DND-41 (cell line): ENCODE data around the gene RPL21.
"Not testable (repeated sequence)": the region's sequence is repeated elsewhere in the genome, so short reads cannot be mapped to it uniquely, and the experiment has no call there.

Experiments
- ATAC-seq: fragments of 200-7000 bp; cut with Tn5 transposase; 3 replicates; pipeline ENCODE4 v1.9.1; 2021; ENCODE audit warnings: low read depth; ENCODE audit not compliant: insufficient read depth
- DNase-seq: peaks from one replicate; pipeline ENCODE4 v3.0.0-alpha.2; 2020
- H2AFZ ChIP-seq: 2 replicates; pipeline ENCODE4 v1.6.0; 2012; ENCODE audit warnings: low read depth, low read length
- H3K27ac ChIP-seq: 2 replicates; pipeline ENCODE4 v1.5.1; 2012; ENCODE audit warnings: low read length, inconsistent platforms
- H3K27me3 ChIP-seq: fragments of 200-600 bp; sonication (generic); 2 replicates; pipeline ENCODE4 v1.6.0; 2012; ENCODE audit warnings: low read length, mild to moderate bottlenecking, inconsistent platforms; ENCODE audit not compliant: insufficient read depth, poor library complexity
- H3K36me3 ChIP-seq: 2 replicates; pipeline ENCODE4 v1.5.1; 2012; ENCODE audit warnings: low read length, inconsistent platforms; ENCODE audit not compliant: insufficient read depth
- H3K4me1 ChIP-seq: 2 replicates; pipeline ENCODE4 v1.5.1; 2012; ENCODE audit warnings: mild to moderate bottlenecking, low read length; ENCODE audit not compliant: insufficient read depth
- H3K4me2 ChIP-seq: 2 replicates; pipeline ENCODE4 v1.6.0; 2012; ENCODE audit warnings: mild to moderate bottlenecking, moderate library complexity, low read length, inconsistent platforms; ENCODE audit not compliant: insufficient read depth
- H3K4me3 ChIP-seq, 2 experiments: fragments of 200-600 bp in 1 of 2; shearing (Covaris generic) in 1 of 2; 2 replicates each; pipeline ENCODE4 v1.5.1; 2012 to 2016; ENCODE audit warnings: inconsistent platforms in 2 of 2, low read length in 2 of 2, mild to moderate bottlenecking in 2 of 2, low read depth in 1 of 2, moderate library complexity in 1 of 2
- H3K79me2 ChIP-seq: 2 replicates; pipeline ENCODE4 v1.6.0; 2012; ENCODE audit warnings: low read length, inconsistent platforms; ENCODE audit not compliant: insufficient read depth
- H3K9ac ChIP-seq: 2 replicates; pipeline ENCODE4 v1.6.0; 2012; ENCODE audit warnings: low read depth, mild to moderate bottlenecking, inconsistent platforms, low read length, moderate library complexity
- H3K9me3 ChIP-seq: 2 replicates; pipeline ENCODE4 v1.5.1; 2012; ENCODE audit warnings: low read length, moderate library complexity, mild to moderate bottlenecking, inconsistent platforms; ENCODE audit not compliant: insufficient read depth, severe bottlenecking
- H4K20me1 ChIP-seq: 2 replicates; pipeline ENCODE4 v1.6.0; 2012; ENCODE audit warnings: low read length; ENCODE audit not compliant: insufficient read depth
- CTCF ChIP-seq: IDR thresholded peaks from 2 replicates; pipeline ENCODE4 v1.5.1; 2012; ENCODE audit warnings: borderline replicate concordance, low read length, moderate library complexity, mild to moderate bottlenecking; ENCODE audit not compliant: poor library complexity, severe bottlenecking; ENCODE audit errors: extremely low read depth
- EZH2 ChIP-seq: IDR thresholded peaks from 3 replicates; pipeline ENCODE4 v1.6.1; 2012; ENCODE audit warnings: borderline replicate concordance, low read depth, mild to moderate bottlenecking, moderate library complexity, low read length, inconsistent platforms; ENCODE audit not compliant: severe bottlenecking

RPL21 gene

DNA sequence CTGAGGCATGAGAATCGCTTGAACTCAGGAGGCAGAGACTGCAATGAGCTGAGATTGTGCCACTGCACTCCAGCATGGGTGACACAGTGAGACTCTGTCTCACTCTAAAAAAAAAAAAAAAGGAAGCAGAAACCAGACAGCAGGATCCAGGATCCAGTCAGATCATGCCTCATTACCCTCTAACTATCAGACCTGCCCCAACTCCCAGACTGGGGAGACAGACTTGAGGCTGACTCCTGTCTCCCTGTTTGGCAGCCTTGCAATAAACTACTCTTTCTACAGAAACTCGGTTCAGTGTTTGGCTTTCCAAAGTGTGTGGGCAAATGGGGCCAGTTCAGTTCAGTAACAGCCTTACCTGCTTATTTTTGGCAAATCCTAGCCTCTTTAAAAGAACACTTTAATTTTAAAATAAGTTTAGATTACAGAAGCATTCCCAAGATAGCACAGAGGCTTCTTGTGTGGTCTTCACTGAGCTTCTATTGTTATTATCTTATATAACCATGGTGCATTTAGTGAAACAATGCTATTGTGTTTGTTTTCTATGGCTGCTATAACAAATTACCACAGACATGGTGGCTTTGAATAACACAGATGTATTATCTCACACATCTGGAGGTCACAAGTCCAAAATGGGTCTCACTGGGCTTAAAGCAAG is 37.8 kb downstream of the RPL21 start:
- Histone ChIP-seq H3K4me2 (no peak overlapping the region), H3K27me3 (no peaks in the 10 kb centered on the region), H3K36me3 (no peaks in the 10 kb centered on the region), H3K9ac (no peak overlapping the region), H3K9me3 (no peaks in the 10 kb centered on the region), H3K27ac (no peak overlapping the region), H3K4me1 (no peaks in the 10 kb centered on the region), H4K20me1 (no peaks in the 10 kb centered on the region), H3K4me3 (no peak overlapping the region), H2AFZ (no peak overlapping the region), H3K79me2 (no peaks in the 10 kb centered on the region)
- no peak for TF ChIP-seq CTCF
- no peak for TF ChIP-seq EZH2
- DNase-seq (no peak), ATAC-seq (no peak)

- Histone ChIP-seq H3K9ac (no peak overlapping the region), H3K36me3 (no peaks in the 10 kb centered on the region), H3K4me3 (no peak overlapping the region), H3K4me2 (no peak overlapping the region), H3K79me2 (no peaks in the 10 kb centered on the region), H3K27me3 (no peaks in the 10 kb centered on the region), H3K27ac (no peak overlapping the region), H3K9me3 (no peaks in the 10 kb centered on the region), H2AFZ (no peak overlapping the region), H3K4me1 (no peaks in the 10 kb centered on the region), H4K20me1 (no peaks in the 10 kb centered on the region)
- ATAC-seq (no peak), DNase-seq (no peak)
- TF ChIP-seq EZH2 (no peak), CTCF (no peak)
Observed at GRCh38 chr13:27290715-27291114, 39.4 kb downstream of the RPL21 start.

DNA sequence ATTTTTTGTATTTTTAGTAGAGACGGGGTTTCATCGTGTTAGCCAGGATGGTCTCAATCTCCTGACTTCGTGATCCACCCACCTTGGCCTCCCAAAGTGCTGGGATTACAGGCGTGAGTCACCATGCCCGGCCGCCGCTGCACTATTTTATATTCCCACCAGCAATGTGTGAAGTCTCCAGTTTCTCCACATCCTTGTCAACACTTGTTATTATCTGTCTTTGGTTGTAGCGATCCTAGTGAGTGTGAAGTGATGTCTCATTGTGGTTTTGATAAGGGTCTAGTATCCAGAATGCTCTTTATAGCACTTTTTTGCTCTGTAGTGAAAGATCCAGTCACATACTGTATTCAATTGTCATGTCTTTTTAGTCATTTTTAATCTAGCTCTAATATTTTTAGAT is 40.6 kb downstream of the RPL21 start:
- not testable (repeated sequence) for H3K27ac ChIP-seq

DNA sequence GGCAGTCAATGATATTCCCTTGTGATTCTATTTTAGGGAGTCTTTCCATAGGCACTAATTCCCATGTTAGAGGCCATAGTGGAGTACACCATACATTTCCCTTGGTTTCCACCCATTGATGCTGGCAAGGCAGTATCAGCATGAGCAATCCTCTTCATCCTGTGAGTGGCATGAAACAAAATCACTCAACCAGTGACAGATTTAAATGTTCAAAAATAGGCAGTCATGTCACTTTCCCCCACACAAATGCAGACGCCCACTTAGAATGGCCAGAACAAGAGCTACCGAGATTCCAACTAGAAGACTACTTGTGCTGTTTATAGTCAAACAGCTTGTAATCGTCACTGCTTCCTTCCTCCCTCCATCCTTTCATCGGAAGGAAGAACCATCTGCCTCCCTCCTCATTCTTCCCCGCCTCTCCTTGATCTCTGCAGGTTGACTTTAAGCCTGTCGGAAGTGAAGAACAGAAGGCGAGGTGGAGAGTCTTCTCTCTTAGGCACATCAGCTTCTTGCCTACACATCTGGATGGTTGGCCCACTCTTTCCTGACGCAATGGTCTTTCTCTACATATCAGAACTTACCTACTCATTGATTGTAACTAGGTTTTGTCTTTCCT is 41.8 kb downstream of the RPL21 start:
- no peak overlapping the region for H3K9ac ChIP-seq
- H3K27me3 ChIP-seq: peaks cover 15% of the 10 kb centered on the region
- no peaks in the 10 kb centered on the region for H3K4me1 ChIP-seq
- no peak for TF ChIP-seq CTCF
- H3K79me2 ChIP-seq: no peaks in the 10 kb centered on the region
- H4K20me1 ChIP-seq: no peaks in the 10 kb centered on the region
- no peak overlapping the region for H3K4me3 ChIP-seq
- H3K36me3 ChIP-seq: no peaks in the 10 kb centered on the region
- no peak for ATAC-seq
- H3K27ac ChIP-seq: no peak overlapping the region
- DNase-seq: no peak
- H2AFZ ChIP-seq: no peak overlapping the region
- no peak overlapping the region for H3K4me2 ChIP-seq
- no peaks in the 10 kb centered on the region for H3K9me3 ChIP-seq

More for the DNA sequence above, 40.6 kb downstream of the RPL21 start:
- not testable (repeated sequence) for H3K27me3 ChIP-seq, DNase-seq, H3K79me2 ChIP-seq, H3K4me2 ChIP-seq, H3K4me1 ChIP-seq, H2AFZ ChIP-seq, H3K36me3 ChIP-seq, ATAC-seq, H3K4me3 ChIP-seq, H3K9ac ChIP-seq, H4K20me1 ChIP-seq, H3K9me3 ChIP-seq
